NCI-H146 treated with DMSO at 0.1 percent for 48 hours (cell line): ENCODE measurements around the gene SEPTIN1.

Experiments
- DNase-seq: peaks from one replicate; lab custom pipeline; 2025; ENCODE audit not compliant: unreplicated experiment; lab: John Stamatoyannopoulos, UW

Gene SEPTIN1

GRCh38 chr16:30382111-30382881 lies at the start of gene SEPTIN1:
Gene SEPTIN1, minus strand, starts transcription at chr16:30382561. Its CDS starts 19 bp downstream, at chr16:30382542.
- DNase-seq: no peak

GRCh38 chr16:30430428-30430970 lies 48.1 kb upstream of the SEPTIN1 start:
- DNase-seq: peak; percentile 53

GRCh38 chr16:30429678-30430427 lies 47.5 kb upstream of the SEPTIN1 start, which contains the start of gene DCTPP1:
Gene DCTPP1, minus strand, starts transcription at chr16:30430030. Its CDS starts 50 bp downstream, at chr16:30429980.
- peak; percentile 99 for DNase-seq

- peak; percentile 53 for DNase-seq
These were observed 47.0 kb upstream of the SEPTIN1 start for GRCh38 chr16:30429418-30429677.

GRCh38 chr16:30428055-30428454 lies 45.7 kb upstream of the SEPTIN1 start:
- no peak for DNase-seq

GRCh38 chr16:30421010-30421409 lies 38.6 kb upstream of the SEPTIN1 start:
- DNase-seq: no peak

- no peak for DNase-seq
These were observed 36.2 kb upstream of the SEPTIN1 start for GRCh38 chr16:30418350-30419181.

GRCh38 chr16:30417529-30418349 lies 35.4 kb upstream of the SEPTIN1 start:
- peak; percentile 86 for DNase-seq

GRCh38 chr16:30416624-30417528 lies 34.5 kb upstream of the SEPTIN1 start:
- DNase-seq: no peak

GRCh38 chr16:30416047-30416603 lies 33.8 kb upstream of the SEPTIN1 start:
- no peak for DNase-seq

GRCh38 chr16:30414159-30414558 lies 31.8 kb upstream of the SEPTIN1 start:
- DNase-seq: no peak

- DNase-seq: no peak
These were observed 30.9 kb upstream of the SEPTIN1 start for GRCh38 chr16:30413112-30413806.

GRCh38 chr16:30409125-30410060 lies 27.0 kb upstream of the SEPTIN1 start:
- peak; percentile 83 for DNase-seq

- no peak for DNase-seq
These were observed 25.6 kb upstream of the SEPTIN1 start for GRCh38 chr16:30407804-30408534.

- DNase-seq: peak; percentile 81
These were observed 24.9 kb upstream of the SEPTIN1 start, which contains the start of gene ZNF771 for GRCh38 chr16:30407102-30407803. Gene ZNF771, plus strand, starts transcription at chr16:30407606. Its CDS starts 448 bp downstream, at chr16:30408054.

- no peak for DNase-seq
These were observed 24.4 kb upstream of the SEPTIN1 start for GRCh38 chr16:30406795-30407101.
